IPS-NIHi7 (cell line): ENCODE measurements around the gene KAZALD1.

Experiments used
- DNase-seq: peaks from one replicate; pipeline ENCODE4 v3.0.0; 2012; ENCODE audit warnings: mixed read lengths; ENCODE audit errors: extremely low spot score

The KAZALD1 gene

DNA sequence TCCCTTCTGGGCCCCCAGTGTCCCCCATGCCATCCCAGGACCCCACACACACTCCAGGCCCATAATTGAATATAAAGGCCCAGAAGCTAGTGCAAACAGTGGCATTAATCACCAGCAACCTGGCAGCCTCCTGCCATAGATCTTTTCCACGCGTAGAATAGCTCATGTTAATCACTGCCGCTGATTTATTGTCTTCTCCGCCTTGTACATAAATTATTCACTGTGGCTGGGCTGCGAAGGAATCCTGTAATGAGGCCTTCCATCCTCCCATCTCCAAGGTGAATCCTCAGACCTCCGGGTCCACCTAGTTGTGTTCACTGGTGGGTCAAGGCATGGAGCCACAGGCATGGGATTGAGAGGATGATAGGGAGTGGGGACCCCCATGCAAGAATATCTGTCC, 33.2 kb downstream of the KAZALD1 start:
- DNase-seq, result no peak

DNA sequence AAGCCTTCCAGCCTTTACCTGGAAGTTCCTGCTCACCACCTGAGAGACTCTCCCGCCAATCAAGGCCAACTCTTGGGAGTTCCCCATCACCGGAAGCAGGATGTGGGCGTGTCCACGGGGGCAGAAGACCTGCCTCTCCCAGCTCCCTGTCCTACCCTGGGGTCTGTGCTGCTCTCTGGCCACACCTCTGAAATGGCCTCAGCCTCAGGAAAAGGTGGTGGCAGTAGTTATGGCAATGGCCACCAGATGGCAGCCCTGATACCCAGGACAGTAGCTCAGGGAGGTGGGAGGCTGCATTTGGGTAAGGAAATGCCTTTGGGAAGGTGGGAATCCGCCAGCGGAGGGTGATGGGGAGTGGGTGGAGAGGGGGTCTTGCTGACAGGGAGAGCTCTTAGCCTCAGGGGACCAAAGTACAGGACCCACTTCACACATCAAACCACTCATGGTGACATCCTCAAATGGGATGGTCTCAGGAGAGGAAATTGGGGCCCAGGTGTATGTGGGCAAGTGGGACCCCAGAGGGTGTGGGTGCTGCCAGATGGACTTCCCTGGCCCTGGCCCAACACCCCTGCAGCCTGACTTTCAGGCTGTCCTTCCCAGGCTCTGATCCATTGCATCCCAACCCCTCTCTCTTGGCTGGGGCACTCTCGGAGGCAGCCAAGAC, 33.9 kb downstream of the KAZALD1 start:
- DNase-seq, result peak; percentile 98

DNA sequence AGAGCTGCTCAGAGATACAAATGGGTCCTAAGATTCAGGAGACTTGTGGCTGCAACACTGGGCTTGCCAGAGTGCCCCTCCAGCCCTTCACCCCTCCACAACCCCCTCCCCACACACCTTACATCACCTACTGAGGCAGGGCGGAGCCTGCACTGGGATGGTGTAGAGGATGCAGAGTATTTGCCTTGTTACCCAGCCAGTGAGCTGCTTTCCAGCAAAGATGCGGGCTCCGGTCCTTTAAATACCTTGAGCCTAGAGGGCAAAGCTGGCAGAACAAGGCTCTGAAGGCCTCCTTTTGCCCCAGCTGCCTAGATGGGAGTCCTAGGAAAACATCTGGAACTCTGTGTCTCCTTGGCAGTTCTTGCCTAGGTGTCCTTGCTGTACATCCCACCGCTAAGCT, 34.6 kb downstream of the KAZALD1 start:
- no peak for DNase-seq

DNA sequence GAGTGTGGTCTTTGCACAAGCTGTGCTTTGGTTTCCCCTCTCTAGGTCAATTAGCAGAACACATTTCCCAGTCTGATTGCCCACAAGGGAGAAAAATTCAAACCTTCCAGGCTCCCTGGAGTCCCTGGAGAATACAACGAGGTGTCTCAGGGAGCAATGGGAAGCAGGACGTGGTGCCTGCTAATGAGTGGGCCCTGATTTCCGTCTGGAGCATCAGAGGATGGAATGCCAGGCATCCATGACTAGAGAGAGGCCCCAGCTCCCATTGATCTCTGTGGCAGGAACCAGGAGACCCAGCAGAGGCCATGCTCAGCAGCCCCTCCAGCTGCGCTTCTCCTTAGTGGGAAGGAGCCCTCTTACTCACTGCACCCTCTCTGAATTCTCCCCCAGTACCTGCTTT, 36.1 kb downstream of the KAZALD1 start:
- no peak for DNase-seq

DNA sequence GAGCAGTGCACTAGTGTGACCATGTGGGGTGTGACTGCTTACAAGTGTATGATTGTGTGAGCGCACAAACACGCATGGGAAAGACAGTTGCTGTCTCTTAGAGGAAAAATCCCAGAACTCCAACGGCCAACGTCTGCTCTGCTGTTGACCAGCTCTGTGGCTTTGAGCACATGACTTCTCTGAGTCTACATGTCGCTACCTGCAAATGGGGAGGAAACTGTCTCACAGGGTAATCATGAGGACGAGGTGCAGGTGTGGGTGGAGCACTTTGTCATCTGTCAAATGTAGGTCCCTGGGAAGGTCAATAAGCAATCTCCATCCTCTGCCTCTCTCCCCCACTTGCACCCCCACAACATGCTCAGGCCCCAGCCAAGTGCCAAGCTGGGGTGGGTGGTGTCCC, 38.1 kb downstream of the KAZALD1 start:
- no peak for DNase-seq

DNA sequence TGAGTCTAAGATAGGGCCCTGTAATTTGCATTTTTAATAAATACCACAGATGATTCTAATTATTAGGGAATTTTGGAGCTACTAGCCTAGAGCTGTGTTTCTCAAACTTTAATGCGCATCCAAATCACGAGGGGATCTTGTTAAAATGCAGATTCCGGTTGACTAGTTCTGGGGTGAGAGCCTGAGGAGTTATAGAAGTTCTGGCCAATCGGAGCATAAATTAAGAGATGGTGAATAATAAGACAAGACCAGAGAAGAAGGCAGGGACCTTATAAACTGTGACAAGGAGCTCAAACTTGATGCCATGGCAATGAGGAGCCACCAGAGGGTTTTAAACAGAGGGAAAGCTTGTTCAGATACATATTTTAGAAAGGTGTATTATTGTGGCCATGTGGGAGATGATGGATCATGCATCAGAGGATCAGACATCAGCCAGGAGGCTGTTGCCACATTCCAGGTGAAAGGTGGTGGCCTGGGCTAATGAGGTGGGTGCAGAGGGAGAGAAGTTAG, 39.6 kb downstream of the KAZALD1 start:
- no peak for DNase-seq

DNA sequence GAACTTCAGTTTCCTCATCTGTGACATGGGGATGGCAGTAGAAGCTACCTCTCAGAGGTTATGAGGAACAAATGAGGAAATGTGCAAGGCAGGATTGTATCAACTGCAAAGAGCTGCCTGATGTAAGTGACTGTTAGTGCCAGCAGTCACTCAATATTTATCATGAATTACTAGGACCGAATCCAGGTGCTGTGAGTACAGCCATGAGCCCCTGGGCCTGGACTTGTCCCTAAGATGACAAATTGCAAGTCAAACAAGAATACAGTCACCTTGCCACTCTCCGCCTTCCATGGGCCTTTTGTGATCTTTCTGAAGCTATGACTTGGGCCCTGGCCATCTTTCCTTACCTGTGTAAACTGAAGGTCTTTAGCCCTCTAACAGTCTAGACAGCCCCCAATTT, 41.6 kb downstream of the KAZALD1 start:
- DNase-seq, result no peak

DNA sequence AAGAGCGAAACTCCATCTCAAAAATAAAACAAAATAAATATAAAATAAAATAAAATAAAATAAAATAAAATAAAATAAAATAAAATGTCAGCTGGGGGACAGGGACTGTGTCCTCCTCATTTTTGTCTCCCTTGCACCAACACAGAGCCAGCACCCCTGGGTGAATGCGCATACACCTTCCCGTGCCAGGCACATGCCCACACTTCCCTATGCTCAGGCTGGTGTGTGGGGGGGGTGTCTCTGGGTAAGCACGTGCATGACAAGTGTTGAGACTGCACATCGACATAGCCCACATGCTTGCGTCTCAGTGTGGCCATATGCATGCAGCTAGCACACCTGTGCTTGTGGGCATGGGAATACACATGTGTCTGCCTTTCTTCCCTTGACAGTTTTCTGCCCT, 44.6 kb downstream of the KAZALD1 start:
- DNase-seq, result no peak

DNA sequence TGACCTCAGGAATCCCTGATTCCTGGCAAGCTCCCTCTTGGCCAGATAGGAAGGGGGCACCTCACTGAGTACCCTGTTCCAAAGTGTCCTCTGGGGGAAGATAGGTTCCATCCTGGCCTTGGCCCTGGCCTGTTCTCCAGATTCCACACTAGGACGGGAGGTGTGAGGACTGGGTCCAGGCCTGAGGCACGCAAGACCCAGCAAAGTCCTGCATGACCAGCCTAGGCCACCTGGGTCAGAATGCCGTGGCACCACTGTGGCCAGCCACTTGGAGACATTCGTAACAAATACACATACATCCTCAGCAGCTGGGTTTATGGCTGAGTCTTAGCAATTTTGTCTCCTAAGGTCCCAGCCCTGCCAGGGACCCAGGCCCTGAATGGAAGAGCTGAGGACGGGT, 46.0 kb downstream of the KAZALD1 start:
- no peak for DNase-seq

DNA sequence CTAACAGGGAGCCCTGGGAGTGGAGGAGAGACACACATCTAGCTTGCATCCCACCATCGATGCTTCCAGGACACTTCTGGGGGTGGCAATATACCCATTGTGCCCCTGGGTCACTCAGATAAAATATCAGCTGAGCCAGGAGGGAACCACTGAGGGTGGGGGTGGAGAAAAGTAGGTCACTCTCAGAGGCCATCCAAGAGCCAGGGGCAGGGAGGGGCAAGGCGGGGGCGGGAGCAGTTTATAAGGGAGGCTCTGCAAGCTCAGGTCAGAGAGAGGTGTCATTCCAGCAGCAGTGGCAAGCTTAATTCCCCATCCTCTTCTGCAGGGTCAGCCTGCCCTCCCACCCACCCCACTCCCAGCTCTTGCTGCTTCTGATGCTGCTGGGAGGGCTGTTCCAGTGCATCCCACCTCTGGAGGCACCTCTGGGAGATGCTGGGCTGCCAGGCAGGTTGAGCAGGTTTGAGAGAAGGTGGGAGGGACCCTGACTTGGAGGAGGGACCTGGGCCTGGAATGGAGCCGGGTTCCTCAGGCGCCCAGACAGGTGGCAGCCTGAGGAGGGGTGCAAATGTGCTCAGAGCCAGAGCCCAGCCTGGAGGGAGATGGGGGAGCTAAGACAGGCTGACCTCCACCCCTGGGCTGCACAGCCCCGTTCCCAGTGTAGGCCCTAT, 49.2 kb downstream of the KAZALD1 start:
- DNase-seq, result no peak

DNA sequence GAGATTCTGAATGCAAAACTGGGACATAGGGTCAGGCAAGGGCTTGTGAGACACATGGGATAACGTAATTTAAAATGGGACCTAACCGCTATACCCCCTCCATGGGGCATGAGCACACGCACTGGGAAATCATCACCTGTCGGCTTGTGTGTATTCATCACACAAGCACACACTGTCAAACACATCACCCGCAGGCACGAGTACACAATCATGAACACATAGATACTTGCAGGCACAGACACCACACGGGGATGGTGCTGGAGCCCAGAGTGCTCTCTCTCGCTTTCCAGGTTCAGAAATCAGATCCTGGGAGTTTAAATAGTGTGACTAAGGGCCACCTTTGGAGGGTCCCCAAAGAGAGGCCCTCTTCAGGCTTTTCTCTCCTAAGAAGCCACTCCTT, 49.8 kb downstream of the KAZALD1 start:
- no peak for DNase-seq

DNA sequence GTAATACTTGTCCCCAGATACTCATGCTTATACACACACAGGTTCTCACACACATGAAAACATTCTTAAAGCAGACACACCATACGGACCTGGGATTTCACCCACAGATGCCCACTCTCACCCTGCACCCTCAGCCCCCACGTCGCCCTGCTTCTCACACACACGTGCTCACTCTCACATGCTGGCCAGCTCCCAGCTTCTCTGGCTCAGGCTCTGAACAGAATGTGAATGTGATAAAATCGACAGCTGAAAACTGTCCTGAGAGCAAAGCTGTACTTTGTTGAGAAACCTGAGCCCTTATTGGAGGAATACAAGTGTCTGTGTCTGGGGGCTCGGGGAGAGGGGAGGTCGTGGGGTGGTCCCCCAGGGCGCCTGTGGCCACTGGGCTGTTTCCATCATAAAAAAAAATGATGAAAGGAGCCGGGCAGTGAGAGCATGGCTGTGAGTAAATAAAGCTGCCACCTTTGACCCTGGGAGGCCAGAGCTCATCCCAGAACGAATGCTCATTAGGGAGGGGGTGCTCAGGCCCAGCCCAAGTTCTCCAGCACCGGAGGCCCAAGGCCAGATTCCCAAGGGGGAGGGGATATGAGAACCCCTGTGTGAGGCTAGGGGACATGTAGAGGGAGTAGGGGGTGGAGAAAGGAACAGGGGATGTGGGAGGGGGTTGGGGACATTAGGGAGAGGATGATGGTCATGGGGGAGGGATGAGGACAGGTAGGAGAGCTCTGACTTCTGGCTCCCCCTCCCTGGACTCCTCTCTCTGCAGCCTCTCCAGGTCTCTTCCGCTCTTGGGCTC, 51.2 kb downstream of the KAZALD1 start:
- DNase-seq, result no peak

DNA sequence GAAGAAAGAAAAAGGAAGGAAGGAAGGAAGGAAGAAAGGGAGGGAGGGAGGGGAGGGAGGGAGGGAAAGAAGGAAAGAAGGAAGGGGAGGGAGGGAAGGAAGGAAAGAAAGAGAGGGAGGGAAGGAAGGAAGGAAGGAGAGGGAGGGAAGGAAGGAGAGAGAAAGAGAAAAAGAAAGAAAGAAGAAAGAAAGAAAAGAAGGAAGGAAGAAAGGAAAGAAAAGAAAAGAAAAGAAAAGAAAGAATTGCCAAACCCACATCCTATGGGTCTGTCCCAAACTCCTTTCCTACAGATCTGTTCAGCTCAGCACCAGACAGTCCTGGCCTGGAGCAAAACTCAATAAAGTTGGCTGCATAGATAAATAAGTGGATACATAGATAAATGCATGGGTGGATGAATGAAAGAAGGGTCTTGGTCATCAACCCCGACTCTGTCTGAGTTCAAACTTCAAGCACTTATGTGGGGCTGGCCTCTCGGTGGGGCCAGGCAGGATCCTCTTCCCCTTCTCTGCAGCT, 52.2 kb downstream of the KAZALD1 start:
- DNase-seq, result no peak

DNA sequence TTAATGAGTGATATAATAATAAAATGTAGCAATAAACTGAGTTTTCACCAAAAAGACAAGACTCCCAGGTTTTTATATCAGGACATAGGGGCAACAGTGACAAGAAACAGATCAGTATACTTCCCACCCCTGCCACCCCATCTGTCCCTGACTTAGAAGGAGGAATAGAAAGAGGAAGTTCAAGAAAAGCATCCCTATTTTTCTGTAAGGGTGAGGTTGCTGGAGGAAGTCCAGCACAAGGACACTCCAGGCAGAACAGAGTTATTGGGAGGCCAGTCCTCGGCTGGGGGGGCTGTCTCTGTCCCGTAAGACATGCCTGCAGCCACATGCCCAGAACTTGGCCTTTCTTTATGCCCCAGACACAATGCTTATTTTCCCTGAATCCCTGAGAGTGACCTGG, 52.9 kb downstream of the KAZALD1 start:
- DNase-seq, result no peak
